NCI-H1092 (cell line): Measurements from ENCODE around the gene IGSF3.

ENCODE experiments used
- DNase-seq: peaks from one replicate; lab custom pipeline; 2025; lab: John Stamatoyannopoulos, UW

Gene IGSF3

DNA sequence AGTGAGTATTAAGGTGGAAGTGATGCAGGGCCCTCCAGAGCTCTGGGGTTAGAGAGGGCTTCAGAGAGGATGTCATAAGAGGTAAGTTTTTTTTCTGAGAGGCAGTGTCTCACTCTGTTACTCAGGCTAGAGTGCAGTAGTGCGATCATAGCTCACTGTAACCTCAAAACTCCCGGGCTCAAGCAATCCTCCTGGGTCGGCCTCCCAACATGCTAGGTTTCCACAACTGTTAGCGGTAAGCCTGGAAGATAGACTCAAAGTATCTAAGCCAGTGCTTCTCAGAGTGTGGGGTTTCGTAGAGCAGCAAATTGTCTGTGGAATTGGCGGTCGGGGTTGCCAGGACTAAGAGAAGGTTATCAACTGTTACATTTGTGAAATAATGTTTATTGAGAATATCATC is 18.6 kb upstream of the IGSF3 start:
- DNase-seq, result no peak

GRCh38 chr1:116684575-116684974 is 17.0 kb upstream of the IGSF3 start:
- DNase-seq, result no peak

DNA sequence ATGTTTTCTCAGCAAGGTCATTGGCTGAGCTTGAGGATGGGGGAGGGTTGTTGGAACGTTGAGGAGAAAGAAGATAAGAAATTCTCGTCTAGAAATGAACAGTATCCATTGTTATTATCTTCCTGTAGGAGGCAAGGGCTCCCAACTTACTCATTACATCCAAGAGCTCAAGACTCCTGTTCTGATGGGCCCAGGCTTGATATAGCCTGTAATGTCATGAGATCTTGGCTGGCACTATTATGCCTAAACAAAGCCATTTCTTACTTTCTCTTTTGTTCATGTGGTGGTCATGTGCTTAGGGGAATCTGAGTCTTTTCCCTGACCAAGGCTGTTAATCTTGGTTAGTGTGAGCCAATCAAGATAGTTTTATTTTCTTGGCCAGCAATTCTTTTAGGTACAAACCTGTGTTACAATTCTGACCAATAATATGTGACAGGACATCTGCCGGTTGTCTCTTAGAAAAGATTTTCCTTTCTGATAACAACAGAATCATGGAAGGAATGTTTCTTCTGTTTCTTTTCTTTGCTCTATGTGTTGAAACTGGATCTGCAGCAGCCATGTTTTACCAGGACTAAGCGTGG is 15.2 kb upstream of the IGSF3 start:
- no peak for DNase-seq

GRCh38 chr1:116681343-116681899 is 13.9 kb upstream of the IGSF3 start:
- no peak for DNase-seq

GRCh38 chr1:116680752-116681151 is 13.2 kb upstream of the IGSF3 start:
- no peak for DNase-seq

GRCh38 chr1:116679828-116680628 is 12.5 kb upstream of the IGSF3 start:
- DNase-seq, result no peak

DNA sequence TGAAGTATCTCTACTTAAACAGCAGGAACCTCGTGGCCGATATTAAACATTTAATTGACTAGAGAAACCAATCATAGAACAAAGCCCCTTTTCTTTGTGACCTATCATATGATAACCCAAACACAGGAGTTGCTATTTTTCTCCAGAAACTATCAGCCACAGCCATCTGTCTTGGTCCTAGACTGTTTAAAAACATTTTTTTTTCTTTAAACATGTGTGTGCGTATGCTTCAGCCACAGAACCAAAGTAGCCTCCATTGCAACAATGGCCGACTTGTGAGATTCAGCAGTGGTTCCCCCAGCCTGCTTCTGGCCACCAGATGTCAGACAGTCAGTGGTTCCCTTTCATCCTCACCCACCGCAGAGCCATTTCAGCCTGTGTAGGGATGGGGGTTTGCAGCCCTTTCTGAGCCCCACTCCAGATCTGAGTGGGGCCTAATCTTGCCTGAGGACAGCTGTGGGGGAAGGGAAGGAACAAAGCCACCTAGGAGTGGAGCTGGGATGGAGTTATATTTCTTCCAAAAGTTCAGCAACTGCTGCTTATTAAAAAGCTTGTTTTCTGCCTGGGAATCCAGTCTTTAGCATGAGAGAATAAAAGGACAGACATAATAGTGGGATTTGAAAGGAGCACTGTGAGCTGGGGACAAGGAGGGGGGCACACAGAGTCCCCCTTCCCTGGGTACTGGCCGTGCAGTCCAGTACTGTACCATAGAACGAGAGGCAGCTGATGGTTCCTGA is 11.7 kb upstream of the IGSF3 start:
- DNase-seq, result no peak

DNA sequence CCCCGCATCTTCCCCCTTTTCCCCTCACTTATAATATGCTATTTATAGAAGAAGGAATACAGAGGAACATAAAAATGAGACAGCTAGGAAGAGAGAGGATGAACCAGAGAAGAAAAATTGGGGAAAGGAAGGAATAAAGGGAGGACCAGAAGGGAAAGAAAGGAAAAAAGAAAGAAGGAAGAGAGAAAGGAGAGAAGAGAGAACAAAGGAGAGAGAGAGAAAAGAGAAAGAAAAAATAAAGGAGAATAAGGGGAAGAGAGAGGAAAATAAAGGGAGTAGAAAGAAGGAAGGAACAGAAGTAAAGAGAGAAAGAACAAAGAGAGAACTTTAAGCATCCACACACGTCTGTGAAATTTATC is 11.2 kb upstream of the IGSF3 start:
- no peak for DNase-seq

DNA sequence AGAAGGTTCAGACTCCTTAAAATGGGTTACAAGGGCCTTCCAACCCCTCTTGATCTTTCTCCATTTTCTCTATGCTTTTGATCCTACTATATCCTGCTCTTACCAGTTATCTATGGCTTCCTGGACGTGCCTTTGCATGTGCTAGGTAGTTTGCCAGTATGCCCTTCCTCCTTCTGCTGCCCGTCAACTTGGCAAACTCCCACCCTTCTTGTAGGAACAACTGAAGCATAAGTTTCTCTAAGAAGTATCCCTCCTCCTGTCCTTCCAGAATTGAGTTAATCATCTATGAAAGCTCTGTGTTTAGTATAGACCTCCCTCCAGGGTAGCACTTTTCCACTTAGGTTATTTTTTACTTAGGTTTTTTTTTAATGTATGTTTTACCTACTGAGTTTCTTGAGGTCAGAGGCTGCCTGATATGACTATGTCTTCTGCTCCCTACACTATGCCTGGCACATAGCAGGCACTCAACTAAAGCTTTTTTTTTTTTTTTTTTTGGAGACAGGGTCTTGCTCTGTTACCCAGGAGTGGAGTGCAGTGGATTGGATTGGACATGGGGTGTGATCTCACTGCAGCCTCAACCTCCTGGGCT is 10.0 kb upstream of the IGSF3 start:
- no peak for DNase-seq

DNA sequence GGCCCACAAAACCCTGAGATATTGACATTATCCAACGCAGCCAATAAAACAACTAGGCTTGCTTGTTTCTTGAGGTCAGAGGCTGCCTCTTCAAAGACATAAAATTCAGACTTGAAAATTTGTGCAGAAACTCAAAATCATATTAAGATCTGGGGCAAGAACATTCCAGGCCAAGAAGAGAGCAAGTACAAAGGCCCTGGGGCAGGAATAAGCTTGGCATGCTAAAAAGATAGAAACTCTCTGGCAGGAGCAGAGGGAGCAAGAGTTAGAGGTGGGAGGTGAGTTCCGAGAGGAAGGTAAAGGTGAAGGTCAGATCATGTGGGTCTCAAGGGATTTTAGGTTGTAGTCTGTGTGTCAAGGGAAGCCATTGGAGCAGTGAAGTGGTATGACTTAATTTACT is 8.8 kb upstream of the IGSF3 start:
- DNase-seq, result no peak

DNA sequence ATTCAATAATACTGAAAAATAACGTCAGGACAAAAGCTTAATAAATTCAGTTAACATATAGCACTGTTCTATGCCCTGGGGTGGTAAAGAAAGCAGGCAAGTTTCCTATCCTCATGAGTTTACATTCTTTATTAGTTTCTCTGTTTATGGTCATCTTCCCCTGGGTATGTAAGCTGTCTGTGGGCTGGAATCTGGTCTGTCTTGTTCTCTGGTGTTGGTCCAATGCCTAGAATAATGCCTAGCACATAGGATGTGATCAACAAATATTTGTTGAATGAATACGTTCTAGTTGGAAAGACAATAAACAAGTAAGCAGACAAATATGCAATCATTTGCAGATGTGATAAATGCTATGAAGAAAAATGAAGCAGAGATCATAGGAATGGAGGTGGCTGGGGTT is 7.2 kb upstream of the IGSF3 start:
- DNase-seq, result no peak

GRCh38 chr1:116674011-116674531 is 6.5 kb upstream of the IGSF3 start:
- DNase-seq, result no peak

- DNase-seq, result no peak
Measured at GRCh38 chr1:116671912-116672311, 4.4 kb upstream of the IGSF3 start.

- DNase-seq, result no peak
Measured at GRCh38 chr1:116671072-116671760, 3.7 kb upstream of the IGSF3 start.

DNA sequence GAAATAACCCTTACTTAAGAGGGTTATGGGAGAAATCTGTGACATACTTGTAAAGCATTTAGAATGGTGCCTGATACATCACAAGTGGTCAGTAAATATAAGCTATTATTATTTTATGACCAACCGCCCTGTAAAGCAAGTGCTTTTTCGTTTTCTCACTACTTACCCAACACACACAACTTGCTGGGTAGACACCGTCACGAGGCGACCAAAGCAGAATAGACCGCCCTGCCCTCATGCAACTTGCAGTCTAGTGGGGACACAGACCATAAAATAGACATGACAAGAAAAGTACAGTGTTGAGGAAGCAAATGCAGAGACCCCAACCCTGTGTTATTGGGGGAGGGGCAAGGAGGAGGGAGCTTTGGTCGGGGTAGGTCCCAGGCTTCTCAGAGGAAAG is 744 bp upstream of the IGSF3 start:
- DNase-seq, result no peak

- no peak for DNase-seq
Measured at GRCh38 chr1:116667078-116667574, 407 bp downstream of the IGSF3 start.

- no peak for DNase-seq
Measured at GRCh38 chr1:116666187-116667077, 1.1 kb downstream of the IGSF3 start.

DNA sequence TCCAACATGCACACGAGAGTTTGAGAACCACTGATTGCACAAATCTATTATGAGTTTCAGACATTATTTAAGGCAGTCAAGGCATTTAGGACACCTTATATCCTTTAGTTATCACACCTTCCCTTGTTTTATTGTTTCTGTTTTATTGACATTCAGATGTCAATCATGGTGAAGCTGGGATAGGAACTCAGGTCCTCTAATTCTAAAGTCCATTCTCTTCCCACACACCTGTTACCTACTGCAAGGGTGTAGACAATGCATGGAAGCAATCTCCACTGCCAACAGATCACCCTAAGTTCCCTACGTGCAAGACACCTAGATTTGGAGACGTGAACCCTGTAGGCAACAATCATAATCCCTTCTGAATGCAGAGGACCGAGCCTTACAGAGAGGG is 2.6 kb downstream of the IGSF3 start:
- DNase-seq, result no peak

- DNase-seq, result no peak
Measured at GRCh38 chr1:116664366-116664977, 3.1 kb downstream of the IGSF3 start.

DNA sequence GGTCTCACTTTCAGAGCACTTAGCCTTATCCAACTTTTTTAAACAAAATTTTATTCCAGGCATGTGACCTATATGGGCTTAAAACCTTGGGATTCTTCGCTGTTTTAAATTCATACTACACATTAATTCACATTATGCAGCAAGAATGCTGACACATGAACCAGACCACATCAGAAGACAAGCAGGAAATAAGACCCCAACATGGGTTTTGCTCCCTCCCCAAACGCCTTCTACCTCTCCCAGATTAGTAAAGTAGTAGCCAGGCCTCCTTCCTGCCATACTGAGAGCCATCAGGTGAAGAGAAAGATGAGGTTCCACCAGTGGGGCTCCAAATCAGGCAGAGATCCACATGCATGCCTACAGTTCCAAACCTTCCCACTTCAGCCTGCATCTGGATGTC is 3.7 kb downstream of the IGSF3 start:
- no peak for DNase-seq
